GM10847 (cell line): ENCODE data around the gene TNRC18.

ENCODE experiments used
- POLR2A ChIP-seq: IDR thresholded peaks from 2 replicates; pipeline ENCODE4 v1.6.1; 2011; ENCODE audit not compliant: insufficient read length; ENCODE audit errors: extremely low read depth

Gene TNRC18

DNA sequence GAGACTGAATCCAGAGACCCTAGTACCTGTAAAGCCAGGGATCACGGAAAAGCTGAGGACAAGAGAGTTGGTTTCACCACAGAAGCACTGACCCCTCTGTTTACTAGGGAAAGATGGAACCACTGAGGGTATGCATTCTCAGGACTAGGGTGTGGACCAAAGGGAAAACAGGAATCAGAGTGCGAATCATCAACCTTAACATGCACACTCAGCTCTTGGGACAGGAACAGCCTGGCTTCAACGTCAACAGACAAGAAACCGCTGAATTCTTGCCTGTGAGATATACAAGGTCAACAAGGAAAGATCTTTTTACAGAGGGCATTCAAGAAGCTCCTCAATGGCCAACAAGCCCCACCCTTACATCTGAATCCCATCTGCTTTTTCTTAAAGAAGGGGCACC, 14.9 kb downstream of the TNRC18 start:
- no peak for TF ChIP-seq POLR2A

DNA sequence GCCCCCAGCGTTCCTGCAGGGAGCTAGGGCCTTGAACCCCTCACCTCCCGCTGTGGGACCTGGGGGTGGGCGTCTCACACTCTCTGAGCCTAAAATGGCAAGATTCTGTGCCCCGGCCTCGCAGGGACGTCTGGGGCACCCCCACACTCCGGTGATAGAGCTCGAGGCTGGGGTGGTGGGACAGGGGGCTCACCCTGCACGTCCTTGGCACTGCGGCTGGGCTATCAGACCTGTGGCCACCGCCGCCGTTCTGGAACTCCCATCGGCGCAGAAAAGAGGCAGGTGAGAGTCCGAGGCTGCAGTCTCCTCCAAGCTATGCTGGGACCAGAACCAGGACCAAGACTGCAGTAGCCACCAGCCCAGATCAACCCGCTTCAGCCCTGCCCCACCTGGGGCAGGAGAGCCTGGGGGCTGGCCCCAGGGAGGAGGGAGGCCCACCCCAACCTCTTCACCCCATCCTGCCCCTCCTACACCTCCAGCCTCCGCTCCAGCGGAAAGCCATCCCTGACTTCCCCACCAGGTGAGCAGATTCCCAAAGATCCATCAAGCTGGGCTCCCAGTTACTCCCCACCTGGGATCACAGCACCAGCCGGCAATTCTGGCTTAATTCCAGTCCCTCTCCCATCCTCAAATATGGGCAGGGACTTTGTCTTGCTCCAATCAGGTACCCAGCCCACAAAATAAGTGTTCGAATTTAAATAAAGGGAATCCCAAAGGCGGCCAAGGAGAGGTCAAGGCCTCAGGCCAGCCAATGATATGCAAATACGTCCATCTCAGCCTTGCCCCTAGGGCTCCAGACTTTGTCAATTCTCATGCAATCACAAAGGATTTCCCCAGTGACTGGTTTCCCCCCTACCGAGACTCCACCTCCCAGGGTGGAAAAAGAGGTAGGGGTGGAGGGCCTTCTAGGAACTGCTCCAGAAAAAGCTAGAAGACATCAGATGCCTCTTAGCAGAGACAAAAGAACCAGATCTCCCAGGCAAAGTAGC, 16.4 kb downstream of the TNRC18 start:
- no peak for TF ChIP-seq POLR2A

DNA sequence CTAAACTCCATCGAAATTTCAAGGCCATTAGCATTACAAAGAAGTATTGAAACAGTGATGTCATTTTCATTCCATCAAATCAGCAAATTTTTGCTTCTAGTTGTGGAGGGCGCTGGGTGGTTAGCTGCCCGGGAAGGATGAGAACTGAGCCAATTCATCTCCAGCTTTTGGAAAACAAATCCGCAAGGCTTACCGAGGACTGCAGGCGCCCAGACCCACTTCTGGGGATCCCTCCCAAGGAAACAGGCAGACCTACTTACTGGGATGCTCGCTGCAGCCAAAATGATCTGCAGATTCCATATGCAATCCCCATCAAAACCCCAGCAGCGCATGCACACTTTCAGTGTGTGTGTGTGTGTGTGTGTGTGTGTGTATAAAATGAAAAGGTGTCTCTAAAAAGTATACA, 19.2 kb downstream of the TNRC18 start:
- TF ChIP-seq POLR2A, result no peak

DNA sequence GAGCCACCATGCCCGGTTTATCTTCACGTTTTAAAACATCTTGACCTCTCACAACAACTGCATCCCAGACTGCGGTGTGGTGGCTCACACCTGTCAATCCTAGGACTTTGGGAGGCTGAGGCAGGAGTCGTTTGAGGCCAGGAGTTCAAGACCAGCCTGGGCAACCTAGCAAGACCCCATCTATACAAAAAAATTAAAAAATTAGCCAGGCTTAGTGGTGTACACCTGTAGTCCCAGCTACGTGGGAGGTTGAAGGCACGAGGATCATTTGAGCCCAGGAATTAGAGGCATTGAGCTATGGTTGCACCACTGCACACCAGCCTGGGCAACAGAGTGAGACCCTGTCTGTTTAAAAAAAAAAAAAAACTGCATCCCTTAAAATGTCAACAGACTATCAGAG, 20.2 kb downstream of the TNRC18 start:
- TF ChIP-seq POLR2A, result no peak

DNA sequence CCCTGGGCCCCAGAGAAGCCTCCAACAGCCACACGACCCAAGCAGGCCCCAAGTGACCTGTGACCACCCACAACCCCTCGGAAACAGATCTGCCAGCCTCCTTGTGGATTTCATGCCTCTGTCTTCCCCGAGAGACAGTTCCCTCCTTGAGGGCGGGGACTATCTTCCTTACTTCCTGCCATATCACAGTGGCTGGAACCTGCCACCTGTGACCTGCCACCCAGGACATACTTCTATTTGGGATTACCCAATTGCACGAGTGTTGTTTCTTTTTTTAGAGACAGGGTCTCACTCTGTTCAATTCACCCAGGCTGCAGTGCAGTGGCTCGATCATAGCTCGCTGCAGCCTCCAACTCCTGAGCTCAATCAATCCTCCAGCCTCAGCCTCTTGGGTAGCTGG, 25.9 kb downstream of the TNRC18 start:
- TF ChIP-seq POLR2A, result no peak

DNA sequence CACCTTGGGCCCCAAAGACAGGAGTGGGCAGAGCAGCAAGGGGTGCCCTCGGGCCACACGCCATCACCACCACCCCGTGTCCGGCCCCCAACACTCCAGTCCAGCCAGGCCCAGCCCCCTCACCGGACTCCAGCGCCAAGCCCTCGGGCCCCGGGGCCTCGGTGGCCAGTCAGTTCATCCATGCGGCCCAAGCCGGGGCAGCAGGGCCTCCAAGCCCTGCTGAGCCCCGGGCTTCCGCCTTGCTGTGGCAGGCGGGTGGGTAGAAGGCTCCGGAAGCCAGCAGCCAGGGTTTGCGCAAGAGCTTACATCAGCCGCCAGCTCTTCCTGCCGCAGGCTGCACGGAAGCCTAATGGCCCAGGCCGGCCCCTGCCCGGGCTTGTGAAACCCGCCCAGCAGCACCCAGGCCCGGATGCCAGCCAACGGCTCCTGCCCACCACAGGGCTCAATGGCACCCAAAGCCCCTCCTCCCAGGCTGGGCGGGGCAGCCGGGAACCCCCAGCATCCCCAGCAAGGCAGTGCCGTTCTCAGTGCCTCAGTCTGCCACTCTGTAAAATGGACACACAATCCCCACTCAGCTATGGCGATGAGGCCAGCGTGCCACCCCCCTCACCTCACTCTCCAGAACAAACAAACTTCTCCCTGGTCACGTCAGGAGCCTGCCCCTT, 26.5 kb downstream of the TNRC18 start:
- peak; percentile 81 for TF ChIP-seq POLR2A

DNA sequence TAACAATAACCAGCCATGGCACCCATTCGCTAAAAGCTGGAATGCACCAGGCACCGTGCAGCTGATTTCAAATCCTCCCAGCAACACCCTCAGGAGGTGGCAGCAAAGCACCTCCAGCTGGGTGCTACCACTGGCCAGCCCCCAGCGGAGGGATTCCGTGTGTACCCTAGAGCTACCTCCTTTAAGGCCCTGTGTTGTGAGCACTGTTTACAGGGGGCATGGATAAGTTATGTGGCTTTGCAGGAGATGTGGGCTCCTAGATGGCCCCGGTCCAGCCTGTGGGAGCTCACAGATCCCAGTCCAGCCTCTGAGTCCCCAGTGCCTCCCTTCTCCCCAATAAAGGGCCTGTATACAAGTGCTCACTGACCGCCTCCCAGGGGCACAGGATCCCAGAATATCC, 27.1 kb downstream of the TNRC18 start:
- TF ChIP-seq POLR2A, result no peak

DNA sequence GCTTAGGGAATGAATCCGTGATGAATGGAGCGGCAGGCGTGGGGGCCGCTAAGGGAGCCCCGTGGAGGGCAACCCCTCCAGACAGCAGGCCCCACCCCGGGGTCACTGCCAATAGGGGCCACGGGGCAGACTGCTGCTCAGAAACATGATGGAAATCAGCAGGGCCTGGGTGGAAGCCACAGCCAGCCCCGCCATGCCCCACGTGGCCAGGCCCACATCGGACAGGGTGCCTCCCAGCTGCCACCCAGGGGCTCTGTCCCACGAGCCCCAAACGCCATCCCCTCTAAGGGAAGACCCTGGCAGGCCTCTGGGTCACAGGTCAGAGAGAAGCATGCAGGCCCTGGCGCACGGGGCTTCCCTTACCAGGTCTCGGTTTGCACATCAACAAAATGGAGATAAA, 28.4 kb downstream of the TNRC18 start:
- no peak for TF ChIP-seq POLR2A

DNA sequence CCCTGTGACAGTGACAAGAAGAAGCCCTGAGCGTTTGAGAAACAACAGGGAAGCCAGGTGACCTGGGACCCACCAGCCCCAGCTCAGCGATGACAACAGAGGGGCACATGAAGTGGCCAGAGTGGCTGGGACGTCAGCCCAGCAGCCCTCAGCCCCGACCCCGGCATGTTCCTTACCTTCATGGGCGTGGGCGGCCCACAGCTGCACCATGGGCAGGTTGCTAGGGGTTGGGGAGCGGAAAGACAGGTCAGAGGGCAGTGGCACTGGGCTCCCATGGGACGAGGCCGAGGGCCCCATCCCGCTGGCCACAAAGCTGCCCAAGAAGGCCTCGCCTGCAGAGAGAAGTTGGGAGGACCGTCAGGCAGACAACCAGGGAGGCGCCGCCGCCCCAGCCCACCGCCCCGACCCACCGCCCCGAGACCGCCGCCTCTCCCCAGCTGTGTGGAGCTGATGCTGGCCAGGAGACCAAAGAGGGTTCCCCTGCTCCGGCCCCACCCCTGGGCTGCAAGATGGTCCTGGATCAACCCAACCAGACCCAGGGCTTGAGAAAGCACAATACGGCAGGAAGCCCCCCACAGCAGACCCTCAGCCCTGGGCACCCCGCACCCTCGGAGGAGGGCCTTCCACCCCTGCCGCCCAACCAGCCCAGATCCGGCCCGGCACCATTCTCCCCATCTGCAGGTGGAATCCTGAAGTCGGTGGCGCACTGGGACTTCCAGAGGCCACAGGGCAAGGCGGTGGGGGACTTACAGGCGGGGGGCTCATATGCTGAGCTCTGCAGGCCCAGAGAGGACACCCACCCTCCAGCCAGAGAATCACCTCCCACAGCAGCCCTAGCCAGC, 29.1 kb downstream of the TNRC18 start:
- no peak for TF ChIP-seq POLR2A

DNA sequence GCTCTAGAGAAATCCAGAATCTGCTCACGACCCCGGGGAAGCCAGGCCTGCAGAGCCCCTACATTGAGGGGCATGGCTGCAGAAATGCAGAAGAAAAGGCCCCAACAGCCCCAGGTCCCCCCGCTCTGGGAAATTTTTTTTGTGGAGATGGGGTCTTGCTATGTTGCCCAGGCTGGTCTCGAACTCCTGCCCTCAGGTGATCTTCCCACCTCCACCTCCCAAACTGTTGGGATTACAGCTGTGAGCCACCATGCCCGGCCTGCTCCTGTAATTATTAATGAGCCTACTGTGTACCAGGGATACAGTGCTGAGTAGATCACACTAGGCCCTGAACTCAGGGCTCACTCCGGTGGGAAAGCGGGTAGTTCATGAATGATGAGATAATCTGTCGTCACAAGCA, 29.9 kb downstream of the TNRC18 start:
- no peak for TF ChIP-seq POLR2A

DNA sequence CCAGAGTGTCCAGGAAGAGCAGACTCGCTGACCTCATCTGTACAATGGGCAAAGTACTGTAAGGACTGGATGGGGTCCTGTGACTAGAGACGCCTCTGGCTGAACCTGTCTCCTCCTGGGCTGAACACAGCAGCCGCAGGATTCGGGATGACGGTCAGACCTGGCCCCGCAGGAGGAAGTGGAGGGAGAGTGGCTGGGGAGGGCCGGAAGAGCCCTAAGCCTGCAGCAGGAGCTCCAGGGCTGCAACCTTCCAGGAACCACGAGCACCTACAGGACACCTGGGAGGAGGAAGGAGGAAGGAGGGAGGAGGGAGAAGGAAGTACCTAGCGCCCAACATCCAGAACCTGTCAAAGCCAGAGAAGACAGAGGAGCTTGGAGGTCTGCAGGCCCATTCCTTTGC, 30.3 kb downstream of the TNRC18 start:
- no peak for TF ChIP-seq POLR2A

DNA sequence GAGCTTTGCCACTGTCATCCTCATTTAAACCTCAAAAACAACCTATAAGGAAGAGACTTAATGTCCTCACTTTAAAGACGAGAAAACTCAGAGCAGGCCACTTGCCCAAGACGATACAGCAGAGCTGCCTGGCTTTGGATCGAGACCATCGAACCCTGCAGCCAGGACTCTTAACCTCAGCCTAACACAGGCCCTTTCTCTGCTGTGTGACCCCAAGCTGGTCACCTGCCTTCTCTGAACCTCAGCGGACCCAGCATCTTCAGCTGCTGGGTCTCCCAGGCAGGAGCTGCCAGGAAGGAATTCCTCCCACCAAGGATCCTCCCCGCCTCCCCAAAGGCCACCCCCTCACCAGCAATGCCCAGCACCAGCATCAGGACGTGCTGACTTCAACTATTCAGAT, 32.7 kb downstream of the TNRC18 start:
- TF ChIP-seq POLR2A, result no peak

DNA sequence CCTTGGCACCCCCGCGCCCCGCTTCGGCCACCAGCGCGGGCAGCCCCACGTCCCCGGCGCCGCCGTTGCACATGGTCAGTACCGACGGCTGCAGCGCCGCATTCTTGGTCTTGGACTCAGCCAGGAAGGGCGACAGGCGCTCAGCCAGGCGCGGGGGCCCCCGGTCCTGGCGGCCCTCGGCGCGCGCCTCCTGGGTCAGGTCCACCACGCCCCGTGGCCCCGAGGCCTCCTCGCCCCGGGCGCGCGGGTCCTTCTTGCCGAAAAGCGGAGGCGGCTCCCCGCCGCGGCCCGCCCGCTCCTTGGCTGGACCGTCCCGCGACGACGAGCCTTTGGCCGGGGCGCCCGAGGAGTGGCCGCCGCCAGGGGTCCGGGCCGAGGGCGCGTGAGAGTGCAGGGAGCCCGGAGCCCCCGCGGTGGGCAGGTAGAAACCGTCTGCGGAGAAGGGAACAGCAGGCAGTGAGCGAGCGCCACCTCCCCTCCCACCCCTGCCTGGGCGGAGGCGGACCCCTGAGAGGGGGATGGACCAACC, 34.7 kb downstream of the TNRC18 start:
- TF ChIP-seq POLR2A, result no peak

DNA sequence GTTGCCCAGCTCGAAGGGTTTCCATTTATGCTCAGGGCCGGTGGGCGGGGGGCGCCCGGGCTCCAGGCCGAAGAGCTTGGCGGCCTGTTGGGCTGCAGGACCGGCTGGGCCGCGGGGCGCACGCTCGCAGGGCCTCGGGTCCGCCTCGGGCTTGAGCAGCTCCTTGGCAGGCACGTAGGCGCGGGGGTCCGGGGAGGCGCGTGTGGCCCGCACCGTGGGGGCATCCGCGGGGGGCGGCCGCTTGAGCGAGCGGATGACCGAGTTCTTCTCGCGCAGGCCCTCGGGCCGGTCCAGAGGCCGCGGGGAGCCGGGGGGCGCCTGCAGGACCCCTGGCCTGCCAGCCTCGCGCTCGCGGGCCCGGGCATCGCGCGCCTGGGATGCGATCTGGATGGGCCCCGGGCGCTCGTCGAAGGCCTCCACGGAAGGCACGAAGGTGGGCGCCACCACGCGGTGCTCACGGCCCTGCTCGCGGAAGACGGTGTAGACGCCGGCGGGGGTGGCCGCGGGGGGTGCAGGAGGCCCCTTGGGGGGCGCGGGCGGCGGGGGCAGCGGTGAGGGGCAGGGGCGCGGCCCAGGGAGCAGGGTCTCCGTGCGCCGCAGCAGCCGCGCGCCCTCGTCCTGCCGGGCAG, 35.2 kb downstream of the TNRC18 start:
- TF ChIP-seq POLR2A, result no peak
